MCF 10A (cell line): ENCODE measurements around the gene TEX44. TPM values are rescaled to one million over a fixed set of nuclear protein-coding genes. Genes with fewer than 3 reads are reported as not detected.
"Not testable (repeated sequence)": the region's sequence is repeated elsewhere in the genome, so short reads cannot be mapped to it uniquely, and the experiment has no call there.

Source experiments
- BruUV-seq: library from RNA; stranded (reverse); fragments of 400-500 nt; replicated peaks from 2 replicates; lab custom pipeline; 2021; lab: Mats Ljungman, UMichigan
- CTCF ChIA-PET: fragments of 300-600 bp; sonication (Branson Sonifier 250); formaldehyde crosslinking; extraction: SDS; loops from one replicate; lab custom pipeline; 2021; ENCODE audit warnings: antibody characterized with exemption, inconsistent platforms; lab: Yijun Ruan, JAX
- POLR2A ChIA-PET: fragments of 300-600, 350-650 bp; sonication (Branson Sonifier 250); formaldehyde crosslinking; extraction: SDS; loops from one replicate; lab custom pipeline; 2020; ENCODE audit warnings: antibody characterized with exemption, inconsistent platforms; lab: Yijun Ruan, JAX
- DNase-seq: peaks from one replicate; pipeline ENCODE4 v3.0.0-alpha.2; 2018; ENCODE audit not compliant: unreplicated experiment
- H3K27ac Mint-ChIP-seq: one replicate; pipeline ENCODE4 v1.8.0; 2022; ENCODE audit warnings: mild to moderate bottlenecking, low read depth, mixed read lengths; ENCODE audit not compliant: unreplicated experiment
- H3K27me3 Mint-ChIP-seq: one replicate; pipeline ENCODE4 v1.8.0; 2022; ENCODE audit warnings: mixed read lengths; ENCODE audit not compliant: insufficient read depth, unreplicated experiment
- H3K36me3 Mint-ChIP-seq: one replicate; pipeline ENCODE4 v1.8.0; 2022; ENCODE audit warnings: mild to moderate bottlenecking, moderate library complexity, mixed read lengths; ENCODE audit not compliant: insufficient read depth, unreplicated experiment
- H3K4me1 Mint-ChIP-seq: one replicate; pipeline ENCODE4 v1.8.0; 2022; ENCODE audit warnings: mixed read lengths; ENCODE audit not compliant: insufficient read depth, unreplicated experiment
- H3K4me3 Mint-ChIP-seq: one replicate; pipeline ENCODE4 v1.8.0; 2022; ENCODE audit warnings: mild to moderate bottlenecking, moderate library complexity, mixed read lengths; ENCODE audit not compliant: unreplicated experiment
- H3K9me3 Mint-ChIP-seq: one replicate; pipeline ENCODE4 v1.8.0; 2022; ENCODE audit warnings: mixed read lengths; ENCODE audit not compliant: unreplicated experiment
- CTCF ChIP-seq: fragments of 200-600 bp; IDR thresholded peaks from one replicate; pipeline ENCODE4 v1.8.0; 2022; ENCODE audit warnings: antibody characterized with exemption, mild to moderate bottlenecking; ENCODE audit not compliant: unreplicated experiment
- intact Hi-C: fragments of 100-400 bp; cut with micrococcal nuclease; formaldehyde crosslinking; loops from 2 replicates; pipeline ENCODE4 v1.14.1; 2022
- total RNA-seq: library from RNA; stranded (reverse); gene quantifications from 2 replicates; pipeline ENCODE4 v1.2.3, GENCODE V29; 2022

The TEX44 gene
- total RNA-seq, 1 experiment from 2014 or later = not detected

- no peak overlapping the region for H3K4me3 Mint-ChIP-seq
- no peaks in the 10 kb centered on the region for H3K36me3 Mint-ChIP-seq
- no peaks in the 10 kb centered on the region for H3K27me3 Mint-ChIP-seq
- no TSS peak for BruUV-seq
- intact Hi-C loops = no loop called here
- TF ChIP-seq CTCF = no peak
- DNase-seq = no peak
- POLR2A ChIA-PET = no interaction called here
- CTCF ChIA-PET = interaction anchor here (1.1 to 1.7 kb wide), 2 partner anchors 10 to 71 kb away, joined by 4 to 5 read pairs; no protein-coding TSS in a partner anchor
- H3K9me3 Mint-ChIP-seq = peaks cover 14% of the 10 kb centered on the region
- H3K4me1 Mint-ChIP-seq = no peaks in the 10 kb centered on the region
- no peak overlapping the region for H3K27ac Mint-ChIP-seq
Observed at GRCh38 chr2:231554327-231554726, 38.3 kb upstream of the TEX44 start.

GRCh38 chr2:231554748-231555545, 37.7 kb upstream of the TEX44 start:
- intact Hi-C loops = no loop called here
- ChIA-PET POLR2A (no interaction called here), CTCF (interaction anchor here (1.1 to 2.4 kb wide), 4 partner anchors 9 to 72 kb away, joined by 3 to 12 read pairs (median 4); no protein-coding TSS in a partner anchor)
- Mint-ChIP-seq H3K27me3 (no peaks in the 10 kb centered on the region), H3K36me3 (no peaks in the 10 kb centered on the region), H3K27ac (no peak overlapping the region), H3K9me3 (peaks cover 14% of the 10 kb centered on the region), H3K4me1 (no peaks in the 10 kb centered on the region), H3K4me3 (no peak overlapping the region)
- TF ChIP-seq CTCF = no peak
- BruUV-seq = no TSS peak
- no peak for DNase-seq

GRCh38 chr2:231556496-231556895, 36.2 kb upstream of the TEX44 start:
- POLR2A ChIA-PET, BruUV-seq, H3K27ac Mint-ChIP-seq, DNase-seq, intact Hi-C loops, H3K27me3 Mint-ChIP-seq, H3K4me1 Mint-ChIP-seq, H3K4me3 Mint-ChIP-seq, H3K36me3 Mint-ChIP-seq: not testable (repeated sequence)
- CTCF ChIA-PET = interaction anchor here (0.6 to 2.4 kb wide), 6 partner anchors 35 to 1653 kb away, joined by 3 to 12 read pairs (median 3); no protein-coding TSS in a partner anchor
- peaks cover 14% of the 10 kb centered on the region for H3K9me3 Mint-ChIP-seq

GRCh38 chr2:231556981-231557380, 35.7 kb upstream of the TEX44 start:
- ChIA-PET CTCF (interaction anchor here (0.6 to 2.4 kb wide), 9 partner anchors 10 to 653 kb away, joined by 3 to 15 read pairs (median 3); no protein-coding TSS in a partner anchor), POLR2A (interaction anchor here (0.6 kb wide), 1 partner anchor 121 kb away, joined by 5 read pairs; no protein-coding TSS in a partner anchor)
- Mint-ChIP-seq H3K4me1 (no peaks in the 10 kb centered on the region), H3K27me3 (no peaks in the 10 kb centered on the region), H3K27ac (no peak overlapping the region), H3K4me3 (no peak overlapping the region), H3K9me3 (peaks cover 14% of the 10 kb centered on the region), H3K36me3 (no peaks in the 10 kb centered on the region)
- no TSS peak for BruUV-seq
- DNase-seq = no peak
- no peak for TF ChIP-seq CTCF
- intact Hi-C loops = no loop called here
